GM21529 (cell line): ENCODE measurements around the gene ACADSB.

Source experiments
- ATAC-seq: cut with Tn5 transposase; IDR thresholded peaks from one replicate; pipeline ENCODE4 v1.9.1; 2021; ENCODE audit not compliant: unreplicated experiment

The ACADSB gene

DNA sequence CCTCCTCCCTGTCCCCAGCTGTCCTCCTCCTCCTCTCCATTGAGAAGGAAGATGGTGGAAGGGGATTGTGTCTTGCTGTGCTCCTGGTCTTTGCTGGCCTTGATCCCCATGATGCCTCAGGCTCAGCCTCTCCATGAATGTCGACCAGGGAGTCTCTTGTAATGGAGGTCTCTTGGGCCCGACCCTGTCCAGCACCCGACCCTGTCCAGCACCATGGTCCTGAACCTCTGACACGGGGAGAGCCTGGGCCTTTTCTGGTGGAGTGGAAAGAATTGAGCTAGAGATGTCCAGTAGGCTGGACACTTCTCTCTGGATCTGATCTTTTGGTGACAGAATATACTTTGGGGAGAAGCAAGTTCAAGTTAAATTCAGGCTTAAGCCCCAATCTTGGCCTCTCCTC lies 84.7 kb downstream of the ACADSB start:
- ATAC-seq, result no peak

DNA sequence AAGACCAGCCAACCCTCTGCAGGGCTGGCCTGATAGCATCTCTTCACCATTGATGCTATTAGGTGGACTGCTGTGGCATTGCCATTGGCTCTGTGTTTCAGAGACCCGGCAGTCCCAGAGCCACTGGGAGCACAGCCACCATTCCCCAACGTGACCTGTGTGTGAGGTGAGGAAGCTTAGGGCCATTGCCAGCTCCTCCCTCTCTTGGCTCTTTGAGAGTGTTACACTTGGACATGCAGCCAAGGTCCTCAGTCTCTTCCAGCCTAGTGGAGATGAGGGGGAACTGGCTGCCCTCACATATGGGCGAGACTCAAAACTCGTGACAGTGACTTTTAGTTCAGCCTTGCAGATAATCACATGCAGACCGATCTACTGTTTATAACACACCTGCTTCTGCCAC lies 87.6 kb downstream of the ACADSB start:
- ATAC-seq, result no peak

DNA sequence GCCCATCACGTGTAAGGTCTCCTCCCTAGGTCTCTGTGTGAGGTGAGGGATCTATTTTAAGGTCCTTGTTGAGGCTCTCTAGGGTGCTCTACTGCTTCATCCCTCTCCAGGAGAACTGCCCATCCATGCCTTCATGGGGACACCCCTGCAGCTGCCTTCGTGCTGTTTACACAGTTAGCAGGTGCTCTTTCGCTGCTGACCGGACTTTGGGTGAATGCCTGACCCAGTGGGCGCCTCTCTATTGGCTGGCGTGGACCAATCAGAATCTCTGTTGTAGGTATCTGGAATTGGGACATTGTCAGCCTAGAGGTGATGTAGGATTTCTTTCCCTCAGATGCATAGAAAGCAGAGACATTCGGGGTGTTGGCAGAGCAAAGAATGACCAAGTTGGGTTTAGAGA lies 88.2 kb downstream of the ACADSB start:
- no peak for ATAC-seq

DNA sequence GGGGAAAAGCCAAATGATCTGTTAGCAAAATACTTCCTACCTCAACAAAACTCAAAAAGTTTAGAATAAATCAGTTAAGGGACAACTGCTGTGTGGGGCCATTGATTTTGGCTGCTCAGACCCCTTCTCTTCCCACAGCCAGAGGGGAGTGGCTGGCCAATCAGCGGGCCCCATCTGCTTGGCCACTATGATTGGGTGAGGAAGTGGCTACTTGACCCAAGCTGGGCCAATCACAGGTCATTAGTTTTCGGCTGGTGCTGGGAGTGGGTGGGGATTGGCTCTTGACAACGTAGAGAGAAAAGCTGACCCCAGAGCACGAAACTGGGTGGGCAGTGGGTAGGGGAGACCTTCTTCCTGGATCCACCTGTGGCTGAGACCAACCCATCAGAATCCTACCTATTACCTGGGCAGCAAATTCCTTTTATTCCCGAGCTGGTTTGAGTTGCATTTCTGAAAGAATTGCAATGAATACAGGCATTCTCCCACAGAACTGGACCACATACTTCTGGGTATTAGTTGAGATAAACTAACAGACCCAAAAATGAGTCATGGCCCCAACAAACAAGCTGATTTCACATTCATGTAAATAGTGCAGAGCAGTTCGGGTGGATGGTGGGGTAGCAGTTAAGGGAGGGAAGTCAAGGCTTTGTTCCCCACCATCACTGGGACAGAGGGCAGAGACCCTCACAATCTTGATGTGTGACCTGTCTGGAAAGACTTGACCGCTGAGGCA lies 91.4 kb downstream of the ACADSB start:
- ATAC-seq, result no peak

DNA sequence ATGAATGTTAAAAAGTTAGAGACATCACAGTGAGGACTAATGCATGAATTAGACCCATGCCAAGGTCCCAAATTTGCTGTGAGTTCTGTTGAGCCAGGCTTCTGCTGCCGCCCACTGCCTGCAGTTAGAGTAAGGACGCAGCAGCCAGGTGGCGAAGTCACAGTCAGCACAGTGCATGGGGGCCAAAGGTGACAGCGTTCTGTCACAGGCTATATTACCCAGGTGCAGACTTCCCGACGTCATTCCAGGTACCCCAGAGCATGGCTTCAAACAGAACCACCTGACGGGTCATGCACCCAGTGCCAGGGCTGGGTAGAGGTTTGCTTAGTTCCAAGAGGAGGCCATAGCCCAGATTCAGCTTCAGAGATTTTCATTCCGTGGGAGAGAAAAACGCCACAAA lies 93.1 kb downstream of the ACADSB start:
- ATAC-seq, result no peak

DNA sequence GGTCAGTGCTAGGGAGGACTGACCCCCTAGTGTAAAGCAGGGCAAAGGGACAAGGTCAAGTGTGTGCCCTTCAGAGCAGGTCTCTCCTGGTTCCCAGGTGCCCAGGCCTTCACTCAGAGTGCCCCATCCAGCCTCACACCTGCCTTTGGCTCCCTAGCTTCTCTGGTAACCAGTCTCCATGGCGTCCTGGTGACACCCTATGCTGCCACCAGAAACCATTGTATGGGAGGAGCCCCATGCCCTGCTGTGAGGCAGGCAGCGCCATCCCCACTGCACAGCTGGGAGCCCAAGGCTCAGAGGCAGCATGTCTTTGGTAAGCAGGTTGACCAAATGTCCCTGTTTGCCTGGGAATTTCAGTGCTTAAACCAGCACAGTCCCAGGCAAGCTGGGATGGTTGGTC lies 93.9 kb downstream of the ACADSB start:
- ATAC-seq, result no peak

DNA sequence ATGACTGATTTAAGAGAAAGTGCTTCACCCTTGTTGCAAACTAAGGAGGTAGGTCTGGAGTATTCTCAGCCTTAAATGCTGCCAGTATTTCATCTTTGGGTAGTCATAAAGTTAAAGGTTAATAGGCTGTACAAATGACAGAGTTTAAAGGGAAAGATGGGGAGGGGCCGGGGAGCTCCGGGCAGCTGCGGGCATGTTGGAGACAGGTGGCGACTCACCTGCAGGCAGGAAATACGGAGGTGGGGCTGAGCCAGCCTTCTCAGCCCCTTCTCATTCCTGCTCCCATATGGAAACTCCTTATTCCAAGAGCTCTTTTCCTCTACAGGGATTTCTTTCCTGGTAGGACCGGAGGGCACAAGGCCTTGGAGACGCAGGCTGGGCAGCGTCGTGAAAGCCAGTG lies 95.1 kb downstream of the ACADSB start:
- no peak for ATAC-seq
